G401 (cell line): ENCODE data around the gene TMEM120A. TPM values are rescaled to one million over a fixed set of nuclear protein-coding genes. Genes with fewer than 3 reads are reported as not detected.

ENCODE experiments used
- DNase-seq: peaks from one replicate; pipeline ENCODE4 v3.0.0-alpha.2; 2015; ENCODE audit warnings: low spot score
- in situ Hi-C: cut with HindIII; loops from 2 replicates; pipeline ENCODE4 v1.10.0; 2016; ENCODE audit warnings: low sequenced_read_pairs, mixed read lengths
- total RNA-seq: library from RNA; depleted of rRNA; stranded (reverse); fragments of >200 nt; shearing (Covaris generic); gene quantifications from 2 replicates; pipeline ENCODE4 v1.2.3, GENCODE V29; 2014

Gene TMEM120A
- total RNA-seq, 1 experiment from 2014 or later = 18.2 TPM

DNA sequence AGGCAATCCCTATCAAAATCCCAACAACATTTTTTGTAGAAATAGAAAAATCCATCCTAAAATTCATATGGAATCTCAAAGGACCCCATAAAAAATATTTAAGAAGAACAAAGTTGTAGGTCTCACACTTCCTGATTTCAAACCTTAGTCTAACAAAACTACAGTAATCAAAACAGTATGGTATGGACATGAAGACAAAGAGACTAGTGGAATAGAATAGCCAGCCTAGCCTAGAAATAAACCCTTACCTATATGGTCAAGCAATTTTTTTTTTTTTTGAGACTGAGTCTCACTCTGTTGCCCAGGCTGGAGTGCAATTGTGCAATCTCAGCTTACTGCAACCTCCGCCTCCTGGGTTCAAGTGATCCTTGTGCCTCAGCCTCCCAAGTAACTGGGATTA, 3.6 kb upstream of the TMEM120A start:
- in situ Hi-C loops = no loop called here
- DNase-seq = no peak

DNA sequence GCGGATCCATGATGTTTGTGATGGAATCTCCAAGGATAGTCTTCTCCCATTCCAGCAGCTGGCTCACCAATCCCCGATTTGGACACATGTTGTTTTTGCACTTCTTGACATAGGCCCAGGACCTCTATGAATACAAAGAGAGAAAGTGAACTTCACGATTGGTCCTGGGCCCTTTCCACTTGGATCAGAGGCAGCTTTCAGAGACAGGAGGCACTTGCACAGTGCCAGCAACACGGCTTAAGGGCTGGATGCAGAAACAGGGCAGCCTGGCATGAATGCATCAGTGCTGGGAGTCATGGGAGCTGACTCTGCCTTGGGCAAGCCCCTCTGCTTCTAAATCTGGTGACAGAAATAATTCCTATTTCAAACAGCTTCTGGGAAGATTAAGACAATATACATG, 2.1 kb upstream of the TMEM120A start:
- in situ Hi-C loops = no loop called here

DNA sequence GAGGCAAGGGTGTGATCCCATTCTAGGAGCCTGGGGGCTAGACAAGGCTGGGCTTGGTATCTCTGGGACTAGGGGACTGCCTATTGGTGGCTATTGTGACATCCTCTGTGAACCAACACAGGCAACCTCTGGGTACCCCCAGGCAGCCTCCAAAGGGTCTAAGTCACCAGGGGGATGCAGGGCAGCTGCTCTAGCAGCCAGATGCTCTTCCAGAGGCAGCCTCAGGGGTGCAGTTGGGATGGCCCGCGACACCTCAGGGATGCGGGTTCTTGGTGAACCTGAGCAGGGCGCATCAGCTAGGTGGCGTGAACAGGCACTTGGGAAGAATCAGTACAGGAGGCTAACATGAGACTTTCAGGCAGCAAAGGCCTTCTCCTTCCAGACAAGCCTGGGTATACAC, 1.6 kb upstream of the TMEM120A start:
- in situ Hi-C loops = no loop called here
- DNase-seq = no peak

More for the DNA sequence above, 2.1 kb upstream of the TMEM120A start:
- no peak for DNase-seq

DNA sequence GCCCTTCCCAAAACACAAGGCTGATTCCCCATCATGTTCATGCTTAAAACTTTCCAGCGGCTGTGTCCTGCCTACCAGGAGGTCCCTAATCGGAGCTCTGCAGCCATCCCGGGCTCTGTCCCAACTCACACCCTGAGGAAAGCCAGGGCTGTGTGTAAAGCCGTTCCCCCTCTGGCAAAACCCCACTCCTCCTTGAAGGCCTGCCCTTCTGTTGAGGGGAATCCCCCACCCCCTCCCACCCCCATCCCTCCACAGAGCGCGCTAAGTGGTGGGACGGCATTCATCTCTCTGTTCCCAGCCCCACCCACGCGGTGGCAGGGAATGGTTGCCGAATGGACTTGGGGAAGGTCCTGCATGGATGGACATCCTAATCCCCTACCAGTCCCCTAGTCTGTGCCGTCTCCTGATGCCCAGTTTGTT, 667 bp upstream of the TMEM120A start:
- DNase-seq = no peak
- in situ Hi-C loops = no loop called here

DNA sequence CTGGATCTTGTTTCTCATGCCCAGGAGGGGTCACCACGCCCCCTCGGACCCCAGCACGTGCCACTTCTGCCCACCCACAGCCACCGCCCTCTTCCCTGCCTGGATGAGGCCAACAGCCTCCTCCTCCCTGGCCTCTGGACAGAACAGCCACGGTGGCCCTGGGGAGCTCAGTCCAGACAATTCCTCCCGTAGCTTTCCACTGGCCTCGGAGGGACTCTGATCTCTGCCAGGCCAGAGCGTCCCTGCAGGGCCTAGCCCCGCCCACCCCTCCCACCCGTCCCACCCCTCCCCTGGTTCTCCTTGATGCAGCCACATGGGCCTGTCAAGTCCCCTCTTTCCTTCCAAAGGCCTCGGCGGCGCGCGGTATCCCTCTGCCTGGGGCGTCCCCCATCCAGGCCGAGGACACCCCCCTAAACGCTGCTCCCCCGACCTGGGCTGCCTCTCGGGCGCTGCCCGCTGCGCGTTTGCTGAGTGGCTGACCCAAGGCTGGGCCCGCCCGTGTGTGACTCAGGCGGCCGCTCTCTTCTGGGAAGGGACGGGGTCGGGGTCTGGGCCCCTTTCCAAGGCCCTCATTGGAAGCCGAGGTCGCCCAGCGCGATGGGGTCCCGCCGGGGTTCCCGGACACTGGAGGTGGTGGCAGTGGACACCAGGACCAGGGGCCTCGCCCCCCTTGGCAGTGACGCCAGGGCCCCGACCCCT, 557 bp downstream of the TMEM120A start:
- in situ Hi-C loops = no loop called here
- DNase-seq = peak; percentile 43

DNA sequence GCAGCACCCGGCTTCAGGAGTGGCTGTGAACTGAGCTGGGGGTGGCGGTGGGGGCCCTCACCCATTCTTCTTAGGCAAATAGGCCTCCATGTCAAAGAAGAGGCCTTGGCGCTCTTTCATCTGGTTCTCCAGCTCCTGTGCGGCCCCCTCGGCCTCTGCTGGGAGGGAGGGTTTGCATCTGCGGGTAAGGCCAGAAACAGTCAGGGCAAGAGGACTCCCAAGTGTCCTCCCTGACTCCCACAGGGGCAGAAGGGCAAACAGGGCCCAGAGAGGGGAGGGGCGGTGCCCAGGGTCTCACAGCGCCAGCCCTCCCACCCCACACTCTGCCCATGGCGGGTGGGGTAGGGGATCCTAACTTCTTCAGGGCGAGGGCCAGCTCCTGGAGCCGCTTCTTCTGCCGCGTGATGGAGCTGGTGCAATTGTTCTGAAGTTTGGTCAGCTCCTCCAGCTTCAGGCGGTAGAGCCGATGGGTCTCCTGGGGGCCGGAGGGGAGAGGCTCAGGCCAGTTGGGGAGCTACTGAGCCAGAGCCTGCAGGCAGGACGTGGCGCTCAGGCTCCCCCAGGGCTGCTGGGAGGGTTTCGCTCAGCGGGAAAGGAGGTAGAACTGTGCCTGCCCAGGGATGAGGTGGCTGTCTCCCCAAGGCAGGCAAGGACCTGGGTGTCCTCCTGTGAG, 2.2 kb downstream of the TMEM120A start:
- DNase-seq = no peak
- in situ Hi-C loops = no loop called here

DNA sequence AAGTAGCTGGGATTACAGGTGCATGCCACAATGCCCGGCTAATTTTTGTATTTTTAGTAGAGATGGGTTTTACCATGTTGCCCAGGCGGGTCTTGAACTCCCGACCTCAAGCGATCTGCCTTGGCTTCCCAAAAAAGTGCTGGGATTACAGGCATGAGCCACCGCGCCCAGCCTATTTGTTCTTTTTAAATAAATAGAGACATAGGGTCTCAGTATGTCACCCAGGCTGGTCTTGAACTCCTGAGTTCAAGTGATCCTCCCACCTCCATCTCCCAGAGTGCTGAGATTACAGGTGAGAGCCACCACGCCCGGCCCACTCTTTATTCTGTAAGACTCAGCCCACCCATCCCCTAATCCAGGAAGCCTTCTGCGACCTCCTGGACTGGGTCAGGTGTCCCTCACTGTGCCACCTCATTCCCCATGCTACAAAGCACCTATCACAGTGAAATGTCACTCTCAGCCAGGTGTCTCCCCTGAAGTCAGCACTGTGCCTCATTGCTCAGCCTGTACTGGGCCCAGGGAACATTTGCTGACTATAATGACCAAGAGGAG, 2.8 kb downstream of the TMEM120A start:
- in situ Hi-C loops = no loop called here

GRCh38 chr7:75989500-75990388, 4.7 kb downstream of the TMEM120A start:
- in situ Hi-C loops = no loop called here
- peak; percentile 32 for DNase-seq

More for the DNA sequence above, 2.8 kb downstream of the TMEM120A start:
- DNase-seq = no peak

DNA sequence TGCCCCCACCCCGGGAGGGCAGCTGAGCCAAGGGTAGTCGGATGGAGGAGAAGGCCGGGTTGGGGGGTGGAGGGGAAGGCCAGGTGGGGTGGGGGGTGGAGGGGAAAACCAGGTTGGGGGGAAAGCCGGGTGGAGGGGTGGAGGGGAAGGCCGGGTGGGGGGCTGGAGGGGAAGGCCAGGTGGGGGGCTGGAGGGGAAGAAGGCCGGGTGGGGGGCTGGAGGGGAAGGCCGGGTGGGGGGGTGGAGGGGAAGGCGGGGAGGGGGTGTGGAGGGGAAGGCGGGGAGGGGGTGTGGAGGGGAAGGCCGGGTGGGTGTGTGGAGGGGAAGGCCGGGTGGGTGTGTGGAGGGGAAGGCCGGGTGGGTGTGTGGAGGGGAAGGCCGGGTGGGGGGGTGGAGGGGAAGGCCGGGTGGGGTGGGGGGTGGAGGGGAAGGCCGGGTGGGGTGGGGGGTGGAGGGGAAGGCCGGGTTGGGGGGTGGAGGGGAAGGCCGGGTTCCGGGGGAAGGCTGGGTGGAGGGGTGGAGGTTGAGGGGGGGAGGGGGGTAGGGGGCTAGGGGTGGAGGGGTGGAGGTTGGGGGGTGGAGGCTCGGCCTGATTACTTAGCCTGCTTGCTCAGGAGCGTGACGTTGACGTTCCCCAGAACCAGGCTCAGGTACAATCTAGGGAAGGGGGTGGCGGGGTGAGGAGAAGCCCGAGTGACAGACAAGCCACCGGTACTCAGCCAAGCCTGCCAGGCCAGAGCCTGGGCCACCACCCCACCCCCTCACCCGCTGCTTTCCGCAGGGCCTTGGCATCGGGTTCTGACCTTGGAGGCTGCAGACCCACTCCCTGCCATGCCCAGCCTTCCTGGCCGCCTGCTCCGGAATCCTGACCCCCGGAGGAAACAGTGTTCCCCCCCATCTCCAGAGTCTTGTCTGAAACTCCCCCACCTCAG, 5.6 kb downstream of the TMEM120A start:
- DNase-seq = no peak
- in situ Hi-C loops = no loop called here

DNA sequence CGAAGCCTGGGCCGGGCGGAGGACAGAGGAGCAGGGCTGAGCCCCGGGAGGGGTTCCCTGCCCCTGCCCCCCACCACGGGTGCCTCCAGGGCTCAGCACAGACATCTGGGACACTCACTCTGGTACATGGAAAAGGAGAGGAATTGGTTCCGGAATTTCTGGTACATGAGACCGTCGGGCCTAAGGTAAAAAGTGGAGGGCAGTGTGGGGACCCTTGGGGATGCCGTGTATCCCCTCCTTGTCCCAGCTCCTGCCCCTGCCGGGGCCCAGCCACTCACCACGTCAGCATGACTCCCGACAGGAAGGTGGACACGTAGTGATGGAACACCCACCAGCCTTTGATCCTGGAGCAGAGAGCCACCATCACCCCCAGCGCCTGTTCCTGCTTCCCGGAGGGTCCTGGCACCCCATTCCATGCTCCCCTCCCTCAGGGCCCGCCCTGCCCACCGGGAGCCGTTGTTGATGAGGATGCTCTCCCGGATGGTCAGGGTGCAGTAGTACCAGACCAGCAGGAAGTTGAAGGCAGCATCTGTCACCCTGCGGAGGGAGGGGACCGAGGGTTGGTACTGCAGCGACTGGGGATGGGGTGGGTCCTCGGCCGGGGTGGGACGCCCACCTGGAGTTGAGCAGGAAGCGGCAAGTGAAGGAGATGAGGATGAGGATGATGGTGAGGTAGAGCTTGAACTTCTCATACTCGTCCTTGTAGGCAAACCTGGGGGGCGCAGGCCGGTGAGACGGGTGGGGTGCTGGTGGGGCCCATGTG, 6.4 kb downstream of the TMEM120A start:
- in situ Hi-C loops = no loop called here
- no peak for DNase-seq

DNA sequence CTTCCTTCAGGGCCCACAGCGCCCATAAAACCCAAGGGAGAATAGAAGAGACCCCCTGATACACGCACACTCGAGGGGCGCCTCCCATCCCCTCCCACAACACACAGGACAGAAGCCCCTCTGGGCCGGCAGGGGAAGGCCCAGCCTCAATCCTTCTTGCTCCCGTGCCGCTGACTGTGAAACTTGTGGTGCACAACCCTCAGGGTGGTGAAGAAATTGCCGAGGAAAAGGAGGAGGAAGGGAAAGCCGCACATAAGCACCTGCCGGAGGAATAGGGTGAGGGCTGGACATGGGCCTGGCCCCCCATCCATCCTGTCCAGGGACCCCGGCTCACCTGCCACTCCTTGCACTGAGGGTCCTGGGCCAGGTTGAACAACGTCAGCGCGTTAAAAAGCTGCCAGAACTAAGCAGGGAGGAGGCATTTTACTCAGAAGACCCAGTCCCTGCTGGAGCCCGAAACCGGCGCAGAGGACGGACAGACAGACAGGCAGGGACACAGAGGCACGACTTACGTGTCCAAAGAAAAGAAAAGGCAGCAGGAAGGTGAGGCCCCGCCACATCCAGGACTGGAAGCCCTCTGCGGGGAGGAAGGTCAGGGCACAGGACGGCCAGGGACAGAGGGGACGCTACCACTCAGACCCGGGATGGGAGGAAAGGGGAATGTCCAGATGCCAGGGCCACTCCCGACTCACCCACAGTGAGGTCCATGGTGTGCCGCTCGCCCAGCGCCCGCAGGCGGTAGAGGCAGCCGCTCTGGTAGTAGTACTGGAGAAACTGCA, 7.2 kb downstream of the TMEM120A start:
- in situ Hi-C loops = no loop called here
- no peak for DNase-seq

- no peak for DNase-seq
- in situ Hi-C loops = no loop called here
These were observed 8.1 kb downstream of the TMEM120A start for GRCh38 chr7:75986147-75986781.

GRCh38 chr7:75985518-75986146, 8.8 kb downstream of the TMEM120A start:
- no peak for DNase-seq
- in situ Hi-C loops = no loop called here

DNA sequence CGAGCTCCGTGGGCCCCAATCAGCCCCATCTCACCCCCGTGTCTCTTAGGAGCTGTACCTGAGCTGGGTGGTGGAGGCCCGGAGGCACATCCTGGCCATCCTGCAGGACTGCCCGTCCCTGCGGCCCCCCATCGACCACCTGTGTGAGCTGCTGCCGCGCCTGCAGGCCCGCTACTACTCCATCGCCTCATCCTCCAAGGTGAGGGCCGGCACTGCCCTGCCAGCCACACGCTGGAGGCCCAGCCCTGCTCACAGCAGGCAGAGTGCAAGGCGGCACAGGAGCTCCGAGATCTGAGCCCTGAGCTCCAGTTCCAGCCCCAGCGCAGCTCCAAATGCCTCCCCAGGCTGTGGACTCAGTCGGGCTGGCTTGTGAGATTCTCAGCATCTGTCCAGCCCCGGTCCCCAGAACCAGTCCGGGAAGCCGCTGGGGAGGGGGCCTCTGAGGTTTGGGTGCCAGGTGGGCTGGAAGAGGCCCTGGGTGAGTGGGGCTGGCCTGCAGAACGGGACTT, 9.3 kb downstream of the TMEM120A start:
- in situ Hi-C loops = no loop called here
- DNase-seq = no peak

GRCh38 chr7:75984130-75985008, 10.0 kb downstream of the TMEM120A start:
- in situ Hi-C loops = no loop called here
- DNase-seq = no peak
